Neuronal stem cell (in vitro differentiated cells): ENCODE results near the gene WDR93.

ENCODE experiments used
- DNase-seq: peaks from one replicate; pipeline ENCODE4 v3.0.0-alpha.2; 2013; ENCODE audit warnings: low spot score
- H2AFZ ChIP-seq: one replicate; pipeline ENCODE4 v1.6.1; 2013; ENCODE audit warnings: mild to moderate bottlenecking, low read length, inconsistent platforms
- H2AK5ac ChIP-seq: 2 replicates; pipeline ENCODE4 v1.6.1; 2013; ENCODE audit warnings: low read depth, mild to moderate bottlenecking, inconsistent platforms, low read length, moderate library complexity, mixed read lengths
- H2BK120ac ChIP-seq: 2 replicates; pipeline ENCODE4 v1.6.1; 2013; ENCODE audit warnings: low read depth, mild to moderate bottlenecking, inconsistent platforms, low read length, moderate library complexity, mixed read lengths
- H2BK12ac ChIP-seq: one replicate; pipeline ENCODE4 v1.6.1; 2013; ENCODE audit warnings: low read length, inconsistent platforms
- H2BK15ac ChIP-seq: 2 replicates; pipeline ENCODE4 v1.6.1; 2013; ENCODE audit warnings: mild to moderate bottlenecking, low read length, inconsistent platforms, mixed read lengths
- H2BK5ac ChIP-seq: one replicate; pipeline ENCODE4 v1.6.1; 2013; ENCODE audit warnings: inconsistent platforms, mild to moderate bottlenecking, low read length, moderate library complexity
- H3K14ac ChIP-seq: one replicate; pipeline ENCODE4 v1.6.1; 2013; ENCODE audit warnings: low read length, inconsistent platforms
- H3K18ac ChIP-seq: 2 replicates; pipeline ENCODE4 v1.6.1; 2013; ENCODE audit warnings: low read length, inconsistent platforms
- H3K23ac ChIP-seq: 2 replicates; pipeline ENCODE4 v1.6.1; 2013; ENCODE audit warnings: low read depth, mild to moderate bottlenecking, mixed read lengths, low read length, inconsistent platforms; ENCODE audit not compliant: poor library complexity
- H3K27ac ChIP-seq: replicated peaks from 3 replicates; pipeline ENCODE4 v1.5.1; 2013; ENCODE audit warnings: low read length, inconsistent platforms
- H3K27me3 ChIP-seq, 3 experiments: 2 replicates each; pipeline ENCODE4 v1.6.1; 2013; ENCODE audit warnings: low read length in 3 of 3, mild to moderate bottlenecking in 2 of 3, inconsistent platforms in 1 of 3, low read depth in 1 of 3, mixed read lengths in 1 of 3, moderate library complexity in 1 of 3; ENCODE audit not compliant: control insufficient read depth in 3 of 3, insufficient read depth in 3 of 3
- H3K36me3 ChIP-seq, 2 donors: replicated peaks in 1 of 2; 2 replicates each; pipeline ENCODE4 v1.6.1; 2013; ENCODE audit warnings: low read length in 2 of 2; ENCODE audit not compliant: control insufficient read depth in 2 of 2, insufficient read depth in 2 of 2
- H3K4ac ChIP-seq: 2 replicates; pipeline ENCODE4 v1.6.1; 2013; ENCODE audit warnings: inconsistent platforms, mild to moderate bottlenecking, low read length, moderate library complexity
- H3K4me1 ChIP-seq, 2 donors: 1 replicate in 1 of 2; 2 replicates in 1 of 2; pipeline ENCODE4 v1.6.1; 2013; ENCODE audit warnings: low read length in 2 of 2, low read depth in 1 of 2; ENCODE audit not compliant: control insufficient read depth in 2 of 2, insufficient read depth in 1 of 2
- H3K4me2 ChIP-seq: one replicate; pipeline ENCODE4 v1.6.1; 2013; ENCODE audit warnings: mild to moderate bottlenecking, low read length, inconsistent platforms; ENCODE audit not compliant: insufficient read depth, poor library complexity, severe bottlenecking
- H3K4me3 ChIP-seq, 2 donors: 2 replicates each; pipeline ENCODE4 v1.5.1; 2013; ENCODE audit warnings: low read length in 2 of 2, mild to moderate bottlenecking in 2 of 2, inconsistent platforms in 1 of 2, moderate library complexity in 1 of 2
- H3K79me1 ChIP-seq: one replicate; pipeline ENCODE4 v1.6.1; 2013; ENCODE audit warnings: low read depth, mild to moderate bottlenecking, inconsistent platforms, low read length, moderate library complexity
- H3K9ac ChIP-seq: one replicate; pipeline ENCODE4 v1.6.1; 2013; ENCODE audit warnings: mild to moderate bottlenecking, low read depth, low read length, inconsistent platforms; ENCODE audit not compliant: poor library complexity
- H3K9me3 ChIP-seq, 2 donors: replicated peaks in 1 of 2; 2 replicates each; pipeline versions ENCODE3 to v1.6.1; 2013; ENCODE audit warnings: low read length in 2 of 2, mild to moderate bottlenecking in 2 of 2, inconsistent platforms in 1 of 2, low read depth in 1 of 2, mixed read lengths in 1 of 2, moderate library complexity in 1 of 2; ENCODE audit not compliant: control insufficient read depth in 2 of 2, insufficient read depth in 1 of 2
- H4K8ac ChIP-seq: one replicate; pipeline ENCODE4 v1.6.1; 2013; ENCODE audit warnings: low read depth, mild to moderate bottlenecking, inconsistent platforms, low read length, moderate library complexity
- H4K91ac ChIP-seq: one replicate; pipeline ENCODE4 v1.6.1; 2013; ENCODE audit warnings: low read length, low read depth, mild to moderate bottlenecking, inconsistent platforms; ENCODE audit not compliant: poor library complexity
- WGBS, 2 donors: extraction: QIAGEN DNeasy Blood & Tissue Kit; methylation state at CpG; one replicate each; pipeline ENCODE4 v1.1.7; 2013; ENCODE audit warnings: missing lambda C conversion rate in 2 of 2, mixed read lengths in 1 of 2; ENCODE audit not compliant: insufficient read length in 2 of 2, insufficient replicate concordance in 1 of 2; ENCODE audit errors: extremely low coverage in 2 of 2; 5-methylcytosine and 5-hydroxymethylcytosine counted together

WDR93 gene

DNA sequence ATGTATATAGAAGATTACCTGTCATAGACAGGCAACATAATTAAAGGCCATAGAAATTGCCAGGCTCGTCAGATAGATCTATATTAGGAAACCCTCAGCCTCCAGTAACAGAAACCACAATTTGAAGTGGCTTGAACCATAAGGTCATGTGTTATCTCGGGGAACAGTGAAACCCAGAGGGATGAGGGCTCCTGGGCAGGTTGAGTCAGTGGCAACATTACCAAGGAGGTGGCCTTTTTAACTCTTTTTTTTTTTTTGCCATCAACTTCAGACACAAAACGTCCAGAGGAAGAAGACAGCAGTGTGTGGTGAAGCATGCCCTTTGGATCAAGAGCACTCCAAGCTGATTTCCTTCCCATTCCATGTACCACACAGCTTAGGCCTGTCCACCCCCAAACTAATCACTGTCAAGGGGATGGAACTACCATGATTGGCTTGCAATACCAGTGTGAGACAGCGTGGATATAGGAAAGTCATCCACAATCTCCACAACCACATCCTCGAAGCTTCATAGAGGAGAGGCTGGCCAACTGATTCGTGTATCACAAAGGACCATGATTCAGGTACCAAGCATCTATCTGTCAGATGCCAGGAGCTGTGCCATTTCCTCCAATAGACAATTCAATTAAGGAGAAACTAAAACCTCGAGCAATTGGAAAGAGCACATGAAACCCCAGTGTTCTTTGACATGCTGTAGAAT is 34.3 kb upstream of the WDR93 start:
- no peak overlapping the region for H3K9ac ChIP-seq
- no peak overlapping the region for H4K91ac ChIP-seq
- no peak overlapping the region for H3K27ac ChIP-seq
- no peak overlapping the region for H2AFZ ChIP-seq
- H3K4me3 ChIP-seq, result no peak overlapping the region
- H3K18ac ChIP-seq, result no peak overlapping the region
- H3K36me3 ChIP-seq, result peaks cover 7 to 13% of the 10 kb centered on the region in 2 donors
- no peak overlapping the region for H3K14ac ChIP-seq
- H3K79me1 ChIP-seq, result peaks cover 16% of the 10 kb centered on the region
- H3K4me2 ChIP-seq, result no peak overlapping the region
- H2AK5ac ChIP-seq, result no peak overlapping the region
- H3K4me1 ChIP-seq, result peaks cover 2 to 5% of the 10 kb centered on the region in 2 donors
- no peak overlapping the region for H2BK5ac ChIP-seq
- H3K23ac ChIP-seq, result no peak overlapping the region
- no peak for DNase-seq
- no peak overlapping the region for H2BK15ac ChIP-seq
- WGBS, 2 donors, result no CpG with 5 or more reads among the region's 7 CpGs
- H3K27me3 ChIP-seq, result peaks cover 0 to 12% (median 3%) of the 10 kb centered on the region in 3 experiments
- H3K4ac ChIP-seq, result no peak overlapping the region
- H2BK12ac ChIP-seq, result no peak overlapping the region
- no peak overlapping the region for H2BK120ac ChIP-seq
- no peak overlapping the region for H4K8ac ChIP-seq
- H3K9me3 ChIP-seq, result peaks cover 0 to 4% of the 10 kb centered on the region in 2 donors

GRCh38 chr15:89657686-89658200 is 32.9 kb upstream of the WDR93 start:
- no CpG with 5 or more reads among the region's 5 CpGs for WGBS, 2 donors
- peaks cover under 1% of the 10 kb centered on the region in 2 donors for H3K36me3 ChIP-seq
- DNase-seq, result no peak
- no peak overlapping the region for H3K4me2 ChIP-seq
- H3K4me3 ChIP-seq, result no peak overlapping the region
- no peak overlapping the region for H2BK12ac ChIP-seq
- no peak overlapping the region for H2AFZ ChIP-seq
- H2BK120ac ChIP-seq, result no peak overlapping the region
- no peak overlapping the region for H2BK15ac ChIP-seq
- peaks cover 0 to 4% of the 10 kb centered on the region in 2 donors for H3K9me3 ChIP-seq
- H3K79me1 ChIP-seq, result peaks cover 10% of the 10 kb centered on the region
- no peak overlapping the region for H3K18ac ChIP-seq
- no peak overlapping the region for H2BK5ac ChIP-seq
- no peak overlapping the region for H3K4ac ChIP-seq
- H4K91ac ChIP-seq, result no peak overlapping the region
- no peak overlapping the region for H3K23ac ChIP-seq
- no peak overlapping the region for H4K8ac ChIP-seq
- peaks cover 2 to 5% of the 10 kb centered on the region in 2 donors for H3K4me1 ChIP-seq
- H3K9ac ChIP-seq, result no peak overlapping the region
- H2AK5ac ChIP-seq, result no peak overlapping the region
- no peak overlapping the region for H3K14ac ChIP-seq
- H3K27ac ChIP-seq, result no peak overlapping the region
- peaks cover 0 to 14% (median 3%) of the 10 kb centered on the region in 3 experiments for H3K27me3 ChIP-seq

DNA sequence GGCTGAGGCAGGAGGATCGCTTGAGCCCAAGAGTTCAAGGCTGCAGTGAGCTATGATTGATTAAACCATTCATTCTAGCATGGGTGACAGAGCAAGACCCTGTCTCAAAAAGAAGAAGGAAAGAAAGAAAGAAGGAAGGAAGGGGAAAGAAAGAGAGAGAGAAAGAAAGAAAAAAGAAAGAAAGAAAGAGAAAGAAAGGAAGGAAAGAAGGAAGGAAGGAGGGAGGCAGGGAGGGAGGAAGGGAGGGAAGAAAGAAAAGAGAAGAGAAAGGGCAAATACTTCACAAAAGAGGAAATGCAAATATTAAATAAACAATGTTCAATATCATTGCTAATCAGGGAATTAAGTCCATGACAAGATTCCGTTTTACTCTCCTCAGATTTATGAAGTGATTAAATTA is 31.3 kb upstream of the WDR93 start:
- H3K27ac ChIP-seq, result no peak overlapping the region
- H3K4me2 ChIP-seq, result no peak overlapping the region
- no peak overlapping the region for H3K4me3 ChIP-seq
- no peak overlapping the region for H3K14ac ChIP-seq
- peaks cover 9% of the 10 kb centered on the region for H3K79me1 ChIP-seq
- no peaks in the 10 kb centered on the region for H3K36me3 ChIP-seq
- peaks cover 2 to 4% of the 10 kb centered on the region in 2 donors for H3K4me1 ChIP-seq
- no peak overlapping the region for H3K23ac ChIP-seq
- H2BK15ac ChIP-seq, result no peak overlapping the region
- no peak overlapping the region for H4K8ac ChIP-seq
- no peak overlapping the region for H3K4ac ChIP-seq
- no peak overlapping the region for H2AK5ac ChIP-seq
- H4K91ac ChIP-seq, result no peak overlapping the region
- no peak overlapping the region for H3K9ac ChIP-seq
- no peak overlapping the region for H2BK120ac ChIP-seq
- peaks cover 0 to 4% of the 10 kb centered on the region in 2 donors for H3K9me3 ChIP-seq
- no peak overlapping the region for H3K18ac ChIP-seq
- no CpG with 5 or more reads among the region's 2 CpGs for WGBS, 2 donors
- no peak for DNase-seq
- no peak overlapping the region for H2BK12ac ChIP-seq
- H3K27me3 ChIP-seq, result peaks cover 0 to 17% (median 3%) of the 10 kb centered on the region in 3 experiments
- H2BK5ac ChIP-seq, result no peak overlapping the region
- no peak overlapping the region for H2AFZ ChIP-seq

DNA sequence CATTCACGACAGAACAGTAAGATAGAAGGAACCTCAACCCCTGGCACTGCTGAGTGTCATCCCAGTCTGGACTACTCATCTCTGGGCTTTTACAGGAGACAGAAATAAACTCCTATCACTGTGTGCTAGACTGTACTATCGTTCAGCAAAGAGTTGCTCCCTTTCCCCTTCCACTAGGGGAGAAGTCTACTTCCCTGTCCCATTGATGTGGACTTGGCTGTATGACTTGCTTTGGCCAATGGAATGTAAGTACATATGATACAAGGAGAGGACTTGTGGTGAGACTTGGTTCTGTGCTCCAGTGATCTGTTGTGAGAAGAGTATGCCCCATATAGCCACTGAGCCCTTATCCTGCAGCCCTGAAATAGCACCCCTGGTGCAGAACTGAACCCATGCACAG is 30.1 kb upstream of the WDR93 start:
- Histone ChIP-seq H2BK120ac (no peak overlapping the region), H3K9ac (no peak overlapping the region), H3K18ac (no peak overlapping the region), H3K9me3 (peaks cover 0 to 4% of the 10 kb centered on the region in 2 donors), H2AFZ (no peak overlapping the region), H3K23ac (no peak overlapping the region), H3K79me1 (no peaks in the 10 kb centered on the region), H3K14ac (no peak overlapping the region), H3K36me3 (no peaks in the 10 kb centered on the region), H2BK15ac (no peak overlapping the region), H3K4ac (no peak overlapping the region), H2BK12ac (no peak overlapping the region), H3K27ac (no peak overlapping the region), H3K27me3 (peaks cover 0 to 26% (median 10%) of the 10 kb centered on the region in 3 experiments), H3K4me3 (no peak overlapping the region), H2BK5ac (no peak overlapping the region), H4K8ac (no peak overlapping the region), H2AK5ac (no peak overlapping the region), H3K4me2 (no peak overlapping the region), H4K91ac (no peak overlapping the region), H3K4me1 (peaks cover under 1 to 5% of the 10 kb centered on the region in 2 donors)
- DNase-seq, result no peak
- no CpG with 5 or more reads among the region's 2 CpGs for WGBS, 2 donors
